Naive thymus-derived CD8-positive, alpha-beta T cell (primary cell): ENCODE data around the gene PRRT1B. TPM values are rescaled to one million over a fixed set of nuclear protein-coding genes. Genes with fewer than 3 reads are reported as not detected.
A peak's percentile ranks its signal among the peaks of the same experiment; 100 is the strongest.

ENCODE experiments used
- ATAC-seq, 2 donors: fragments of 150-1000 bp; cut with Tn5 transposase in 1 of 2; sonication (Bioruptor Pico), chemical (Tn5 transposase) in 1 of 2; 1 replicate in 1 of 2; 2 replicates in 1 of 2; pipeline ENCODE4 v1.10.0; 2021; ENCODE audit warnings: mild to moderate bottlenecking in 2 of 2, moderate library complexity in 2 of 2
- POLR2A ChIA-PET: fragments of 350-600 bp; sonication (Branson Sonifier 250); formaldehyde crosslinking; loops from one replicate; lab custom pipeline; 2021; ENCODE audit warnings: antibody characterized with exemption; lab: Charles Lee
- DNase-seq, 10 donors: peaks; one replicate each; pipeline versions ENCODE4 v3.0.0 to v3.0.0-alpha.2; 2020 to 2022
- H3K27ac Mint-ChIP-seq, 10 donors: one replicate each; pipeline ENCODE4 v1.8.0; 2020 to 2022; ENCODE audit warnings: mild to moderate bottlenecking in 10 of 10, mixed read lengths in 10 of 10, moderate library complexity in 4 of 10, inconsistent platforms in 1 of 10
- H3K27me3 Mint-ChIP-seq, 5 donors: one replicate each; pipeline ENCODE4 v1.8.0; 2021 to 2022; ENCODE audit warnings: mixed read lengths in 5 of 5
- H3K36me3 Mint-ChIP-seq, 3 donors: one replicate each; pipeline ENCODE4 v1.8.0; 2020 to 2022; ENCODE audit warnings: mixed read lengths in 3 of 3, mild to moderate bottlenecking in 2 of 3, inconsistent platforms in 1 of 3
- H3K4me1 Mint-ChIP-seq, 4 donors: one replicate each; pipeline ENCODE4 v1.8.0; 2021 to 2022; ENCODE audit warnings: mixed read lengths in 4 of 4
- H3K4me3 Mint-ChIP-seq, 10 donors: one replicate each; pipeline ENCODE4 v1.8.0; 2020 to 2022; ENCODE audit warnings: mild to moderate bottlenecking in 10 of 10, mixed read lengths in 10 of 10, moderate library complexity in 6 of 10, inconsistent platforms in 1 of 10
- H3K9me3 Mint-ChIP-seq, 9 donors: one replicate each; pipeline ENCODE4 v1.8.0; 2020 to 2022; ENCODE audit warnings: mixed read lengths in 9 of 9, mild to moderate bottlenecking in 3 of 9, inconsistent platforms in 1 of 9, moderate library complexity in 1 of 9
- polyA plus RNA-seq, 3 donors: library from polyadenylated mRNA; unstranded; fragments of 300-500 nt; fragmentation: Illumina TruSeq; gene quantifications; one replicate each; pipeline ENCODE4 v1.2.3, GENCODE V29; 2021
- total RNA-seq, 8 experiments: library from RNA in 2 of 8; stranded (reverse) in 2 of 8; gene quantifications; one replicate each; pipeline ENCODE4 v1.2.3 and lab custom pipeline; 2021 to 2026

The PRRT1B gene
- total and polyA plus RNA-seq, 5 experiments from 2014 or later, result not detected

DNA sequence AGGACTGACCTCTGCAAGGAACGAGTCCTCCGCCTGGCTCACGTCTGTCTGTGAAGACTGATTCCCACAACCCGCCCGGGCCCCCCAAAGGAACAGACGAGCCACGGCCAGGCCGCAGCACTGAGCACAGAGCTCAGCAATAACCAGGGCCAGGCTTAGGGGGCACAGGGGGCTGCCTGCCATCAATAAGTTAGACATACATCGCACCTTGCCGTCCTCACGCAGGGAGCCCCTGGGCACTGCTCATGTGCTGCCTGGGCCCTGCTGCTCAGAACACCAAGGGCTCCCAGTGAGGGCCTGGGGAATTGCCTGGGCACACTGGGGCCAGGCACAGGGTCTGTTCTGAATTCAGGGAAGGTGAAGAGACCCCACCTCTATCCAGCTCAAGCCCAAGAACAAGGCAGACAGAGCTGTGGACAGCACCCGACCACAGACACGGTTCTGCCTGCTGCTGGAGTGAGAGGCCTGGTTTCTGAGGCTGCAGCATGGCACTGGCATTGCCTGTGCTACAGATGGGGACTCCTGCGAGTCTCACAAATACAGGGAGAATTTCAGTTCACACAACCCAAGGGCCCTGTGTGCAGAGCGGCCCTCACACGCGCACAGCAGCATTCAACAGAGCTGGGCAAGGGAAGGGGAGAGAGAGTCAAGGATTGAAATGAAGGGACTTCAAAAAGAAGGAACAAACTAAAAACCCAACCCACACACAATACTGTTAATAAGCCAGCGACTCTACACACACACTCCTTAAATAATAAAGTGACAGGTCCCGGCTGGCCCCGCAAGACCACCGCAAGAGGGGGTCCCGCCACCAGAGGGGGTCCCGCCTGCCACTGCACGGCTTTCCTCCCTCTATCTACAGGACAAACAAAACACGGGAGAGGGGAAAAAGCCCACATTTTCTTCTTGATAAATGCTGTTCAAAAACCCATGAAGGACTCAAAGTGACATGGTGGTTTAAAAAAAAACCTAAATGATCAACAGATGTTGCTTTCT, 32.0 kb downstream of the PRRT1B start:
- DNase-seq, result no peak
- no peak for ATAC-seq
- Mint-ChIP-seq H3K9me3 (no peaks in the 10 kb centered on the region), H3K27me3 (no peaks in the 10 kb centered on the region), H3K36me3 (peaks cover 0 to 24% (median 7%) of the 10 kb centered on the region in 3 donors), H3K4me1 (peaks cover 15 to 31% (median 25%) of the 10 kb centered on the region in 4 donors), H3K4me3 (peak overlapping the region in 6 of 10 donors; percentile 24 to 78 (median 58)), H3K27ac (peak overlapping the region; percentile 44 to 97 (median 94))
- POLR2A ChIA-PET, result interaction anchor here (0.5 to 1.7 kb wide), 4 partner anchors 31 to 118 kb away, joined by 3 to 5 read pairs (median 4); no protein-coding TSS in a partner anchor

- ATAC-seq, result no peak
- H3K9me3 Mint-ChIP-seq, result no peaks in the 10 kb centered on the region
- no peaks in the 10 kb centered on the region for H3K27me3 Mint-ChIP-seq
- H3K27ac Mint-ChIP-seq, result peak overlapping the region; percentile 85 to 97 (median 94)
- peak overlapping the region in 9 of 10 donors; percentile 7 to 81 (median 71) for H3K4me3 Mint-ChIP-seq
- no peak for DNase-seq
- H3K36me3 Mint-ChIP-seq, result peaks cover 0 to 21% (median 4%) of the 10 kb centered on the region in 3 donors
- H3K4me1 Mint-ChIP-seq, result peaks cover 15 to 33% (median 26%) of the 10 kb centered on the region in 4 donors
- POLR2A ChIA-PET, result interaction anchor here (0.5 to 1.7 kb wide), 5 partner anchors 24 to 118 kb away, joined by 3 to 5 read pairs (median 4); no protein-coding TSS in a partner anchor
Observed at GRCh38 chr9:131578021-131578420, 32.7 kb downstream of the PRRT1B start.

- Mint-ChIP-seq H3K4me1 (peaks cover 17 to 41% (median 34%) of the 10 kb centered on the region in 4 donors), H3K36me3 (peaks cover 0 to 24% (median 4%) of the 10 kb centered on the region in 3 donors), H3K27ac (peak overlapping the region; percentile 85 to 97 (median 94)), H3K9me3 (no peaks in the 10 kb centered on the region), H3K4me3 (peak overlapping the region; percentile 58 to 81 (median 72)), H3K27me3 (no peaks in the 10 kb centered on the region)
- peak; percentile 33 to 79 (median 56) for DNase-seq
- POLR2A ChIA-PET, result interaction anchor here (0.6 to 1.7 kb wide), 14 partner anchors 9 to 662 kb away, joined by 3 to 6 read pairs (median 3); partner anchors contain the start of gene RAPGEF1
- ATAC-seq, result peak; percentile 97
Observed at GRCh38 chr9:131578731-131579504, 33.6 kb downstream of the PRRT1B start.

DNA sequence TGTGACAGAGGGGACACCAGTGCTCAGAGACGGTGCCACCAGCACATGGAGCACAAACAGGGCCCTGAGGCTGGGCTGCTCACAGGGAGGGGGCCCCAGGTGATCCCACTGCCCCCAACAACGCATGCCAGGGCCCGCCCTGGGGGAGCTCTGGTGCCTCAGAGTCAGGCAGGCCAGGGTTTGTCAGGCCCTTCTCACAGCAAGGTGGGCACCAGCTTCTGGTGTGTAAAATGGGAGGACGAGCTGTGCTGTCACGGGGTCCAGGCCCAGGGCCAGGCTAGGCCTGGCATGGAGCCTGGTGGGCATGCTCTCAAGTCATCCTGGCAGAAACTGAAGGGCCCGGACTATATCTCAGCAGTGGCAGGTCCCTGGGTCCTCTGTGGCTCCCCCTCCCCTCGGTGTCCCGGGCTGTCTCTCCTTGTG, 34.5 kb downstream of the PRRT1B start:
- H3K27me3 Mint-ChIP-seq, result no peaks in the 10 kb centered on the region
- peaks cover 0 to 24% (median 4%) of the 10 kb centered on the region in 3 donors for H3K36me3 Mint-ChIP-seq

DNA sequence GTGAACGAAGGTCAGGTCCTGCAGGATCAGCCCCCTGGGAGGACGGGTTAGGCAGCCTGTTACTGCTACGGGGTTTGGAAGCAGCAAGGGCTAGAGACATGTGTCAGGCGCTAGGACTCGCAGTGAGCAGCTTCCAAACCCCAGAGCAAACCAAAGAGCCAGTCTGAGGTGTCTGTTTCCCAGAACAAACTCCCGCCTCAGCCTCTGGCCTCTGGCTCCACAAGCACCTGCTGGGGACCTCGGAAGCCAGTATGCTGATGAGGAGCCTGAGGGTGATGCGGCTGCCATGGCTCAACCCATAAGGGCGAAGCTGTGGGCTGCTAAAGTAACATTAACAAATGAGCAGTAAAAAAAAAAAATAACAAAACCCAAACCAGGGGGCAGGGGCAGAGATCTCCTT, 35.0 kb downstream of the PRRT1B start:
- POLR2A ChIA-PET, result interaction anchor here (0.7 kb wide), 1 partner anchor 288 kb away, joined by 3 read pairs; no protein-coding TSS in a partner anchor
- Mint-ChIP-seq H3K9me3 (no peaks in the 10 kb centered on the region), H3K27ac (peak overlapping the region in 3 of 10 donors; percentile 15 to 88 (median 62)), H3K27me3 (no peaks in the 10 kb centered on the region), H3K4me1 (peaks cover 19 to 54% (median 46%) of the 10 kb centered on the region in 4 donors), H3K36me3 (peaks cover 0 to 24% (median 4%) of the 10 kb centered on the region in 3 donors), H3K4me3 (peak overlapping the region in 1 of 10 donors; percentile 2)
- DNase-seq, result no peak
- no peak for ATAC-seq

More for the DNA sequence above, 34.5 kb downstream of the PRRT1B start:
- DNase-seq, result no peak
- Mint-ChIP-seq H3K4me1 (peaks cover 17 to 49% (median 41%) of the 10 kb centered on the region in 4 donors), H3K4me3 (peak overlapping the region in 3 of 10 donors; percentile 20 to 71 (median 26)), H3K9me3 (no peaks in the 10 kb centered on the region), H3K27ac (peak overlapping the region in 8 of 10 donors; percentile 19 to 95 (median 91))
- no peak for ATAC-seq
- POLR2A ChIA-PET, result interaction anchor here (1.1 to 1.7 kb wide), 4 partner anchors 10 to 160 kb away, joined by 3 to 4 read pairs (median 4); partner anchors contain the start of gene RAPGEF1

GRCh38 chr9:131582056-131582455, 36.7 kb downstream of the PRRT1B start:
- H3K4me1 Mint-ChIP-seq, result peaks cover 25 to 65% (median 58%) of the 10 kb centered on the region in 4 donors
- no peak for DNase-seq
- H3K9me3 Mint-ChIP-seq, result no peaks in the 10 kb centered on the region
- no peak for ATAC-seq
- H3K27ac Mint-ChIP-seq, result peak overlapping the region in 4 of 10 donors; percentile 12 to 74 (median 50)
- no peak overlapping the region for H3K4me3 Mint-ChIP-seq
- peaks cover 0 to 24% (median 4%) of the 10 kb centered on the region in 3 donors for H3K36me3 Mint-ChIP-seq
- POLR2A ChIA-PET, result no interaction called here
- no peaks in the 10 kb centered on the region for H3K27me3 Mint-ChIP-seq

DNA sequence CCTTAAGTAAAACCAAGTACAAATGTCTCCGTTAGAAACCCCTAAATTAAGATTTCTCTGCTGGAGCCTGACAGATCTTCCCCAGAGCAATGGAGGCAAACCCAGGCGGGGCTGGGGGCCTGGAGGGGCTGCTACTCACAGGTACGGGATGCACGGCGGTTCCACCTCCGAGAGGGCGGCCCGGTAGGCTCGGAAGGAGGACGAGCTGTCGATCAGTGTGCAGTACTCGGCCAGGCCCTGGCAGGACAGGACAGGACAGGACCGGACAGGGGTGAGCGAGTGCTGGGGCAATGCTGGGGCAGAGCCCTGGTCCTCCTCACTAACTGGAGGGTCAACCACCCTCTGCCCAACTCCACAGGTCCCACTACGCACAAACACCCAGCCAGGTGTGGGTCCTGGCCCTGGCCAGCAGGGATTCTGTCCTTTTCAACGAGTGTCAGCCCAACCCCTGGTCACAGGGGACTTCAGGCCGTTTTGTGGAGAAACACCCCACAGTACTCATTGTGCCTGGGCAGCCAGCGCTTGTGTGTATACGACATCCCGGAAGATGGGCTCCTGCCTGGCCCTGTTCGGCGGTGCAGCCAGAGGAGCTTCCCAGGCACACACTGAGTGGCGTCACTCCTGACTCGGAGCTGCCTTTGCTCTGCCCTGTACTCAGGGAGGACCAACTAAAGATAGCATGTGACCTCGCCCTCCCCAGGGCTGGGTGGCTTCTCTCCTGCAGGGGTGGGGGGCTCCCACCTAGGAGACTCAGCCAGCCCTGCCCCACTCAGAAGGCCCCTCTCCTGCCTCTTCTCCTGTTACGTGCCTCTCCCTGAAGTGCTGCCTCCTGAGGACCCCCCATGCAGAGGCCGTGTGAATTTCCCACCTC, 37.4 kb downstream of the PRRT1B start:
- DNase-seq (no peak), ATAC-seq (no peak)
- Mint-ChIP-seq H3K36me3 (peaks cover 0 to 29% (median 8%) of the 10 kb centered on the region in 3 donors), H3K9me3 (no peaks in the 10 kb centered on the region), H3K27me3 (no peaks in the 10 kb centered on the region), H3K4me3 (peak overlapping the region in 1 of 10 donors; percentile 14), H3K4me1 (peaks cover 29 to 65% (median 60%) of the 10 kb centered on the region in 4 donors), H3K27ac (peak overlapping the region in 6 of 10 donors; percentile 47 to 85 (median 66))
- POLR2A ChIA-PET, result no interaction called here

- Mint-ChIP-seq H3K36me3 (peaks cover 0 to 30% (median 8%) of the 10 kb centered on the region in 3 donors), H3K27me3 (no peaks in the 10 kb centered on the region), H3K9me3 (no peaks in the 10 kb centered on the region), H3K4me1 (peaks cover 23 to 63% (median 55%) of the 10 kb centered on the region in 4 donors), H3K27ac (peak overlapping the region in 8 of 10 donors; percentile 46 to 85 (median 80)), H3K4me3 (no peak overlapping the region)
- no peak for ATAC-seq
- DNase-seq, result no peak
- POLR2A ChIA-PET, result no interaction called here
Observed at GRCh38 chr9:131583337-131583645, 38.0 kb downstream of the PRRT1B start.

DNA sequence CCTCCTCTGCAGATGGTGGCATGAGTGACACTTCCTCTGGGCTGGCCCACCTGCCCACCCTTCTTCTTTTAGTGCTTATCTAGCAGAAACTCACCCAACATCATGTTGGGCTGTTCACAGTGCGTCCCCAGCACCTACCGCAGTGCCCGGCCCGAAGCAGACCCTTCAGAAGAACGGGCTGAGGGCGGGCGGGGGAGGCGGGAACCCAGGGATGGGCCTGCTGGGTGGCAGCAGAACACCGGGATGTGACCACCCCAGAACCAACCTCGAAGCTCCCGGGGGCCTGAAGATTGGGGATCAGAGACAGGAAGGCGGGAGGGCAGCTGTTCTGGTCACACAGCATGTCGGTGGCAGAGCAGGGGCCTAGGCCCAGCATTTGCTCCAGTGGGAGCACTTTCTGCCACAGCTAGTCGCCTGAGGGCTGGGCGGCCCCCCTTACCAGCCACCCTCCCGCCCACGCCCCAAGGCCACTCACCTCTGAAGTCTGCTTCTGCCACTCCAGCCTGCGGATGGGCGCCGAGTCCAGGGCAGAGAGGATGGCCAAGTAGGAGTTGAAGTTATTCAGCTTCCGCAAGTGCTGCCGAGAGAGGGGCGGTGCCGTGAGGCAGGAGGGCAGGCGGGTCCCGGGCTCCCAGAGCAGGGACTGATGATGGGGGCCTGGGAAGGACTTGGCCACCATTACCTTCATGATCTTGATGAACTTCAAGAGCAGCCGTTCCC, 38.7 kb downstream of the PRRT1B start:
- Mint-ChIP-seq H3K4me3 (peak overlapping the region in 1 of 10 donors; percentile 80), H3K27ac (peak overlapping the region; percentile 79 to 95 (median 90)), H3K36me3 (peaks cover 0 to 28% (median 6%) of the 10 kb centered on the region in 3 donors), H3K27me3 (no peaks in the 10 kb centered on the region), H3K9me3 (no peaks in the 10 kb centered on the region), H3K4me1 (peaks cover 19 to 56% (median 48%) of the 10 kb centered on the region in 4 donors)
- POLR2A ChIA-PET, result no interaction called here
- no peak for DNase-seq
- ATAC-seq, result no peak

DNA sequence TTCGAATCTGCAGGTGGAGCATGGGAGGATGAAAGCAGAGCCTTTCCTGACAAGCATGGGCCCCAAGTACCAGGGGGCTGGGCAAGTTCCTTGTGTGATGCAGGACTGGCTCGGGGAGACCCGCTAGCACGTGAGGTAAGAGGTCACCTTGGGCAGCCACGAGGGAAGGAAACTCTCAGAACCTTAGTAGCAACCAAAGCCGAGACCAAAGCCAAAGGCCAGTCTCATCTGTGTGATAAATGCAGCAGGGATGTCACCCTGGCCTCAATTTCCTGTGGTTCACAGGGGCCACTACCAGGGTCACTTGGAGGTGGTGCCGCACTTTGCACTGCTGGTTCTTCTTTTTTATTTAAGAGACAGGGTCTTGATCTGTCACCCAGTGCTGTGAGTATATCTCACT, 39.5 kb downstream of the PRRT1B start:
- Mint-ChIP-seq H3K4me1 (peaks cover 16 to 54% (median 42%) of the 10 kb centered on the region in 4 donors), H3K27ac (peak overlapping the region; percentile 87 to 95 (median 90)), H3K9me3 (no peaks in the 10 kb centered on the region), H3K27me3 (no peaks in the 10 kb centered on the region), H3K36me3 (peaks cover 0 to 32% (median 6%) of the 10 kb centered on the region in 3 donors), H3K4me3 (peak overlapping the region; percentile 38 to 85 (median 70))
- ATAC-seq, result peak in 1 of 2 donors; percentile 12
- POLR2A ChIA-PET, result interaction anchor here (0.9 to 1.6 kb wide), 11 partner anchors 9 to 161 kb away, joined by 3 to 8 read pairs (median 4); no protein-coding TSS in a partner anchor
- DNase-seq, result no peak
